WTC11 (cell line): ENCODE measurements around the gene SH3TC1.

Source experiments
- ELF4 ChIP-seq: sonication (generic); formaldehyde crosslinking; IDR thresholded peaks from 2 replicates; pipeline ENCODE4 v1.8.1; 2022; ENCODE audit warnings: low read depth, mild to moderate bottlenecking, moderate library complexity, missing genetic modification reagents
- FOXJ3 ChIP-seq: sonication (generic); formaldehyde crosslinking; IDR thresholded peaks from 2 replicates; pipeline ENCODE4 v1.9.0; 2021; ENCODE audit warnings: missing genetic modification reagents, mild to moderate bottlenecking, borderline replicate concordance
- NFYB ChIP-seq: sonication (generic); formaldehyde crosslinking; conservative IDR thresholded peaks from 2 replicates; pipeline ENCODE4 v1.8.0; 2022; ENCODE audit warnings: low read depth, missing genetic modification reagents
- TF ChIP-seq, protein P1 (sequence below): fragments of 200-600 bp; IDR thresholded peaks from 2 replicates; pipeline ENCODE4 v1.8.0; 2022; ENCODE audit warnings: antibody characterized with exemption
- TF ChIP-seq, protein P2 (sequence below): sonication (generic); formaldehyde crosslinking; IDR thresholded peaks from 2 replicates; pipeline ENCODE4 v1.8.0; 2022; ENCODE audit warnings: mild to moderate bottlenecking, missing genetic modification reagents

DNA sequence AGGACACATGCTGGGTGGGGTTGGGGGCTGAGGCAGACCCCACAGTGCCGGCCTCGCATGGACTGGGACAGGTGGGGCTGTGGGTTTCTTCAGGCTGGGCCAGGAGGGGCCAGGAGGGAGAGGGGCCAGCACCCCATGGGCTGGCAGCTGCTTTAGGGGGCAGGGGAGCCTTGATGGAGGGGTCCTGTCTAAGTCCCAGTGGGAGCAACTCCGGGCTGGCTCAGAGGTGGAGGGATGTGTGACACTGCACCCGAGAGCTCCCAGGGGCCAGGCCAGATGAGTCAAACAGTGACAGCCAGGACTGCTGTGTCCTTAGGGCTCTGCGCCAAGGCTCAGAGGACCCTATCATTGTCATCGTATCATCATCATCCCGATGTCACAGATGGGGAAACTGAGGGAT, 36.1 kb upstream of the SH3TC1 start:
- no peak for TF ChIP-seq FOXJ3
- TF ChIP-seq ELF4 = no peak
- TF ChIP-seq, protein P1, sequence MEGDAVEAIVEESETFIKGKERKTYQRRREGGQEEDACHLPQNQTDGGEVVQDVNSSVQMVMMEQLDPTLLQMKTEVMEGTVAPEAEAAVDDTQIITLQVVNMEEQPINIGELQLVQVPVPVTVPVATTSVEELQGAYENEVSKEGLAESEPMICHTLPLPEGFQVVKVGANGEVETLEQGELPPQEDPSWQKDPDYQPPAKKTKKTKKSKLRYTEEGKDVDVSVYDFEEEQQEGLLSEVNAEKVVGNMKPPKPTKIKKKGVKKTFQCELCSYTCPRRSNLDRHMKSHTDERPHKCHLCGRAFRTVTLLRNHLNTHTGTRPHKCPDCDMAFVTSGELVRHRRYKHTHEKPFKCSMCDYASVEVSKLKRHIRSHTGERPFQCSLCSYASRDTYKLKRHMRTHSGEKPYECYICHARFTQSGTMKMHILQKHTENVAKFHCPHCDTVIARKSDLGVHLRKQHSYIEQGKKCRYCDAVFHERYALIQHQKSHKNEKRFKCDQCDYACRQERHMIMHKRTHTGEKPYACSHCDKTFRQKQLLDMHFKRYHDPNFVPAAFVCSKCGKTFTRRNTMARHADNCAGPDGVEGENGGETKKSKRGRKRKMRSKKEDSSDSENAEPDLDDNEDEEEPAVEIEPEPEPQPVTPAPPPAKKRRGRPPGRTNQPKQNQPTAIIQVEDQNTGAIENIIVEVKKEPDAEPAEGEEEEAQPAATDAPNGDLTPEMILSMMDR = no peak
- TF ChIP-seq NFYB = no peak
- TF ChIP-seq, protein P2, sequence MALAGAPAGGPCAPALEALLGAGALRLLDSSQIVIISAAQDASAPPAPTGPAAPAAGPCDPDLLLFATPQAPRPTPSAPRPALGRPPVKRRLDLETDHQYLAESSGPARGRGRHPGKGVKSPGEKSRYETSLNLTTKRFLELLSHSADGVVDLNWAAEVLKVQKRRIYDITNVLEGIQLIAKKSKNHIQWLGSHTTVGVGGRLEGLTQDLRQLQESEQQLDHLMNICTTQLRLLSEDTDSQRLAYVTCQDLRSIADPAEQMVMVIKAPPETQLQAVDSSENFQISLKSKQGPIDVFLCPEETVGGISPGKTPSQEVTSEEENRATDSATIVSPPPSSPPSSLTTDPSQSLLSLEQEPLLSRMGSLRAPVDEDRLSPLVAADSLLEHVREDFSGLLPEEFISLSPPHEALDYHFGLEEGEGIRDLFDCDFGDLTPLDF (CRISPR knock-in tag) = no peak
